ENCODE results near the gene TNS3.

Gene TNS3

DNA sequence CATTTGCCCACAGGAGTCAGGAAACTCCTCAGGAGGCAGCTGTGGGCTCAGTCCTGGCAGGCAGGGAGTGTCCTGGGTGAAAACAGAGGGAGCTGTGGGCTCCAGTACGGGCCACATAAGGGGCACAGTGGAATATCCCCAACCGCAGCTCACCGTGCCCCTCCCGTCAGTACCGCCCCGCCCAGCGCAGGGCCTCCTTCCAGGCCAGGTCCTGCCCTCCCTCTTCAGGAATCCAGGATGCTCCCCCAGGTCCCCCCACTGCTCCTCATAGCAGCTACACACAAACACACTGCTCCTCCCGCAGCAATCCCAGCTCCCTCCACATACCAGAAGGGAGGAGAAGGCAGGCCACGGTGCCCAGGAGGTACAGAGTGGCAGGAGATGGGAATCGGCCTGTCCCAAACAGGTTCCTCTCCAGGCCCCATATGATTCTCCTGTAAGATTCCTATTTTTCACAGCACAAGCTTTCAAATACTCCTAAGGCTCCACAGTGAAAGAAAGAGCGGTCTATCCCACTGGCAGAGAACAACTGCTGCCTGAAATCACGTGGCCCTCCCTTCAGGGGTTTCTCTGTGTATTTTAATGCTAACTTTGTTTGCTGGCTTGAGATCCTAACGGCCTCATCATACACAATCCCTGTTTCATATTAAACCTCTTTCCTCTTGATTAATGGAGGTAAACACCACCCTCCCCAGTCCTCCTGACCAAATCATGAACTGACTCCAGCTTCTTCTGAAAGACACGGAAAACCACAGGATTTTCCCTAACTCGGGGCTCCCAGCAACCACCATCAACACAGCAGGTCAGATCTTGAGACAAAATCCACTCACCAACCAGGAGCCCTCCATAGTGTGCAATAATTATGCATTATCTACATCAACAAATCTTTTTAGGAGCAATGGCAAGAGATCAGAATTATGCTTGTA lies 178.7 kb downstream of the TNS3 start:
- H3K4me1 ChIP-seq (ENCODE audit: control insufficient read depth, insufficient read depth, low read length): peaks cover 72% of the 10 kb centered on the region
- no peaks in the 10 kb centered on the region for H3K9me3 ChIP-seq (ENCODE audit: control insufficient read depth, low read length)
- H3K36me3 ChIP-seq (ENCODE audit: control insufficient read depth, insufficient read depth, low read length): no peaks in the 10 kb centered on the region
- H3K9ac ChIP-seq (ENCODE audit: low read length): no peak overlapping the region
- H3K4me3 ChIP-seq (ENCODE audit: low read length): no peak overlapping the region
- H3K27me3 ChIP-seq (ENCODE audit: control insufficient read depth, insufficient read depth, low read length): no peaks in the 10 kb centered on the region

DNA sequence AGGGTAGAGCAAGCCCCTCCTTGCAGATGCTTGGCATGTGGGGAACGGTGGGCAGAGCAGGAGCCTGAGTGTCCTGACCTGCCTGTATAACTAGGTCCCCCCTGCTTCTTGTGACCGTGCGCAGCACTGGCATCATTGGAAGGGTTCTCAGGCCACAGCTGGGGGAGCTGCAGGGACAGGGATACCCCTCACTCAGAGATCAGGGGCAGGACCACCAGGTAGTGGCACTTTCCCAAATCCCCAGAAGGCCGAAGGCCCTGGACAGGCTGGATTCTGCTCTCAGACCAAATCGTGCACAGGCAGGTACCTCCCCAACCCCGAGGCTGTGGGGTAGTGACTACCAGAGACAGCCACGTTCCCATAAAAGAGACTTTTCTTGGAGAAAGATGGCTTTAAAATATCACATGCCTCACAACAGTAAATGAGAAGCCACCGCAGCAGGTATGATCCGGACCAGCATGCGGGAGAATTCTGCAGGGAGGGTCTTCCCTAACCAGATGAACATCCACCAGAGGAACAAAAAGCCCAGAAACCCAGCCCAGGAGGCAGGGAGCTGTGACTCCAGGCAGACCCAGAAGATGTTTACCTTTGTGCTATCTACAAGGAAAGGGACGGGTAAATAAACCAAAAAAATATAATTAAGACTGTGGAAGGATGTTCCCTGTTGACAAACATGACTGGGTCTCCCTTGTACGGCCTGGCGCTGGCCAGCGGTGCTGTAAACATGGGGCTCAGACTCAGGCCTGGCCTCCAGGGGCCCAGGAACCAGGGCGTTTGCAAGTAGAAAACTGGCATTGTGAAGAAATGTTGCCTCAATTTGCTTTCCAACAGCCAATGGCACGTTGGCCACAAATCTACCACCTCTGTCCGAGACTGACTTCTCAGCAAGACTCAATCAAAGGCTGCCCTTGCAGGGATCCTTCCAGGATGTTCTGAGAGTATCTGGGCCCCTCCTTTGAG lies 180.0 kb downstream of the TNS3 start:
- Histone ChIP-seq H3K36me3 (ENCODE audit: control insufficient read depth, insufficient read depth, low read length) (no peaks in the 10 kb centered on the region), H3K9me3 (ENCODE audit: control insufficient read depth, low read length) (no peaks in the 10 kb centered on the region), H3K27me3 (ENCODE audit: control insufficient read depth, insufficient read depth, low read length) (no peaks in the 10 kb centered on the region), H3K9ac (ENCODE audit: low read length) (no peak overlapping the region), H3K4me1 (ENCODE audit: control insufficient read depth, insufficient read depth, low read length) (peaks cover 59% of the 10 kb centered on the region), H3K4me3 (ENCODE audit: low read length) (no peak overlapping the region)

DNA sequence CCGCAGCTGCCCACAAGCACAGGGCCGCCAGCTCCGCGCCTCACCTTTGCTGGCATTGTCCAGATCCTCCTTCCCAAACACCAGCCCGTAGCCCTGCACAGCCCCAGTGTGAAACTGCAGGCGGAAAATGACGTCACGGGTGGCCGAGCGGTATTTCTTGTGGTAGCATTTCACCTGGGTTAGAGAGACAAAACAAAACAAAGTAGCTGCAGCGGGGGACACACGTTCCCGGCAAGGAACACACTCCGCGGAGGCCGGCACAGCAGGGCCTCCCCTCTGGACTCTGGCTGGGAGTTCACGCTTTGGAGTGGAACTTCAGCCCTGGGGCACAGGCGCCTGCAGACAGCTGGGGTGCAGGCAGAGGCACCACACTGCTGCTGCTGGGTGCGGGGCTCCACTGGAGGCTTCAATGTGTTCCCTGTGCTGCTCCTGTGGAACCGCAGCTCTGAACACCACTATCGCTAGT lies 181.1 kb downstream of the TNS3 start:
- Histone ChIP-seq H3K36me3 (ENCODE audit: control insufficient read depth, insufficient read depth, low read length) (no peaks in the 10 kb centered on the region), H3K9me3 (ENCODE audit: control insufficient read depth, low read length) (no peaks in the 10 kb centered on the region), H3K4me1 (ENCODE audit: control insufficient read depth, insufficient read depth, low read length) (peaks cover 48% of the 10 kb centered on the region), H3K9ac (ENCODE audit: low read length) (no peak overlapping the region), H3K27me3 (ENCODE audit: control insufficient read depth, insufficient read depth, low read length) (no peaks in the 10 kb centered on the region), H3K4me3 (ENCODE audit: low read length) (no peak overlapping the region)

DNA sequence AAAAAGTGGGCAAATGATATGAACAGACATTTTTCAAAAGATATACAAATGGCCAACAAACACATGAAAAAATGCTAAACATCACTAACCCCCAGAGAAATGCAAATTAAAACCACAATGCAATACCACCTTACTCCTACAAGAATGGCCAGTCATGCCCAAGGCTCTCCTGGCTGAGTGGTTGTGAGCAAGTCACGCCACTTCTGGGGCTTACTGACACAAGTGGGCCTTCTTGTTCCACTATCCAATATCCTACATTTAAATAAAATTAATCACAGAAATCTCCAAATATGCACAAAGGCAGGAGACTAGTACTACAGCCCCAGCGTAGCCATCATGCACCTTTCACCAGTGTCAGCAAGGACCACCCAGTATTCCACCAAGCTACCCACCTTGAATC lies 181.9 kb downstream of the TNS3 start:
- Histone ChIP-seq H3K9ac (ENCODE audit: low read length) (no peak overlapping the region), H3K4me3 (ENCODE audit: low read length) (no peak overlapping the region), H3K27me3 (ENCODE audit: control insufficient read depth, insufficient read depth, low read length) (no peaks in the 10 kb centered on the region), H3K9me3 (ENCODE audit: control insufficient read depth, low read length) (no peaks in the 10 kb centered on the region), H3K36me3 (ENCODE audit: control insufficient read depth, insufficient read depth, low read length) (no peaks in the 10 kb centered on the region), H3K4me1 (ENCODE audit: control insufficient read depth, insufficient read depth, low read length) (peaks cover 40% of the 10 kb centered on the region)

DNA sequence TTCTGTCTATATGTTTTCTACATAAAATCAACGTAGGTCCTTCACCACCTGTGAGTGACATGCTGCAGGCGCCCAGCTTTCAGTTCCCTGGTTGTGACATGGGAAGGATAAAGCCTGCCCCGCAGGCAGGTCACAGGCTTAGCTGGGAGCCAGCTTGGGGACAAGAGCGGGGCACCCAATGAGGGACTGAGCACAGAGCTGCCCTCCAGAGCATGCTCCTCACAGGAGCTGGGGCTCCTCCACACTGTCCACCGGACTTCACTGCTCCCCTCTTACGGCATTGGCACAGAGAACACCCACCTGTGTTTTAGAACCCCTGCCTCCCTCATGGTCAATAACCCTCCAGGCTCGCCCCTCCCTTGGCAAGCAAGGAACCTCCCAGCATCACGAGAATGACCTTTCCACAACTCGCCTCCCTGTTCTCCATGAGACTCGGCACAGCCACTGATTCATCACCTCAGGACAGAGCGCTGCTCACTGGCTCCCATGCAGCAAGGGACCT lies 187.1 kb downstream of the TNS3 start:
- Histone ChIP-seq H3K4me3 (ENCODE audit: low read length) (no peak overlapping the region), H3K9ac (ENCODE audit: low read length) (no peak overlapping the region), H3K36me3 (ENCODE audit: control insufficient read depth, insufficient read depth, low read length) (no peaks in the 10 kb centered on the region), H3K27me3 (ENCODE audit: control insufficient read depth, insufficient read depth, low read length) (no peaks in the 10 kb centered on the region), H3K4me1 (ENCODE audit: control insufficient read depth, insufficient read depth, low read length) (peaks cover 28% of the 10 kb centered on the region), H3K9me3 (ENCODE audit: control insufficient read depth, low read length) (no peaks in the 10 kb centered on the region)

DNA sequence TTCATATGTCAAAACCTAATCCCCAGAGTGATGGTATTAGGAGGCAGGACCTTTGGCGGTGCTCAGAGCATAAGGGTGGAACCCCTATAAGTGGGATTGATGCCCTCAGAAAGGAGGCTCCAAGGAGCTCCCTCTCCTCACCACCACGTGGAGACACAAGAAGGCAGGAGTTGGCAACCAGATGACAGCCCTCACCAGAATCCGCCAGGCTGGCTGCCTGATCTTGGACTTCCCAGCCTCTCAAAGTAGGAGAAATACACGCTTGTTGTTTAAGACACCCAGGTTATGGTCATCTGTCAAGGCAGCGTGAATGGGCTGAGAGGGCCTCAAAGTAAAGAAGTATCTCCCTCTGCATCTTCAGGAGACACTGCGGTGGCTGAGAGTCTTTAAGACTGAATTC lies 187.7 kb downstream of the TNS3 start:
- Histone ChIP-seq H3K36me3 (ENCODE audit: control insufficient read depth, insufficient read depth, low read length) (no peaks in the 10 kb centered on the region), H3K9ac (ENCODE audit: low read length) (no peak overlapping the region), H3K27me3 (ENCODE audit: control insufficient read depth, insufficient read depth, low read length) (no peaks in the 10 kb centered on the region), H3K9me3 (ENCODE audit: control insufficient read depth, low read length) (no peaks in the 10 kb centered on the region), H3K4me1 (ENCODE audit: control insufficient read depth, insufficient read depth, low read length) (peaks cover 28% of the 10 kb centered on the region), H3K4me3 (ENCODE audit: low read length) (no peak overlapping the region)

DNA sequence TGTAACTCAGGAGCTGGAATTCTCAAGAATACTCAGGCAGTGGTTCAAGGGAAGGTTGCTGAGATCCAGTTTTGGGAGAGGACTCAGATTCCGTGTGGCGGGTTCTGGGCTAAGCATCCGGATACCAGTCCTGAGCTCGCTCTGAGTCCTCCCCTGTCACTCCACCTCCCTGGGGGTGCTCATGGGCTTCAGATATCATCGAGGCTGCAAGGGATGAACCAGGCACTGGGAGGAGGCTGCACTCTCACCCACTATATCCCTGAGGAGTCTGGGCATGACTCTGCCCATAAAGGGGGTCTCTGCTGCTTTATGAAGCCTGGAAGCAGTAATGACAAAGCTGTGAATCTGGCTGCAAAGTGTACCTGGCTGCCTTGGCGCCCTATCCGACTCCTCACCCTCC lies 188.5 kb downstream of the TNS3 start:
- Histone ChIP-seq H3K4me3 (ENCODE audit: low read length) (no peak overlapping the region), H3K4me1 (ENCODE audit: control insufficient read depth, insufficient read depth, low read length) (peaks cover 28% of the 10 kb centered on the region), H3K36me3 (ENCODE audit: control insufficient read depth, insufficient read depth, low read length) (no peaks in the 10 kb centered on the region), H3K9ac (ENCODE audit: low read length) (no peak overlapping the region), H3K9me3 (ENCODE audit: control insufficient read depth, low read length) (no peaks in the 10 kb centered on the region), H3K27me3 (ENCODE audit: control insufficient read depth, insufficient read depth, low read length) (no peaks in the 10 kb centered on the region)

DNA sequence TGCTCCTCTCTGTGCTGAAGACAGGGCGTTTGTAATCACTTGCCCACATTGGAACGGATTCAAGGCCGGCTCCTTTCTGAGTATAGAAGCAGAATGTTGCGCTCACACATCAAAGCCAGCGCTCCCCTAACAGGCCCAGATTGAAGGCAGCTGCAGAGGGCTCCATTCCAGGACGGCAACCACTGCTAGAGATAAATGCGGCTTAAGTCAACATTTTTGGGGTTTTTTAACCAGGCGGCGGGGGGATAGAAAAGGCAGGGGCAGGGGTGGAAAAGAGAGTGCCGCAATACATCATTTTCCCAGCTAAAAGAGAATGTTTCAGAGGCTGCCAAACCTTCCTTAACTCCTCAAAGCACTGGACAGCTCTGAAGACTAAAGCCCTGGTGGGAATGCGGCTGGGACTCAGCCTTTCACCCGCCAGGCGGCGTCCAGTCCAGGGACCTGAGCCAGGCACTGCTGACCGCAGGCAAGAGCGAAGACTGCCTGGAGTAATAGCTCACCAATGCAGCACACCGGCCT lies 189.6 kb downstream of the TNS3 start:
- Histone ChIP-seq H3K27me3 (ENCODE audit: control insufficient read depth, insufficient read depth, low read length) (no peaks in the 10 kb centered on the region), H3K4me1 (ENCODE audit: control insufficient read depth, insufficient read depth, low read length) (peaks cover 38% of the 10 kb centered on the region), H3K36me3 (ENCODE audit: control insufficient read depth, insufficient read depth, low read length) (no peaks in the 10 kb centered on the region), H3K9ac (ENCODE audit: low read length) (no peak overlapping the region), H3K9me3 (ENCODE audit: control insufficient read depth, low read length) (no peaks in the 10 kb centered on the region), H3K4me3 (ENCODE audit: low read length) (no peak overlapping the region)

DNA sequence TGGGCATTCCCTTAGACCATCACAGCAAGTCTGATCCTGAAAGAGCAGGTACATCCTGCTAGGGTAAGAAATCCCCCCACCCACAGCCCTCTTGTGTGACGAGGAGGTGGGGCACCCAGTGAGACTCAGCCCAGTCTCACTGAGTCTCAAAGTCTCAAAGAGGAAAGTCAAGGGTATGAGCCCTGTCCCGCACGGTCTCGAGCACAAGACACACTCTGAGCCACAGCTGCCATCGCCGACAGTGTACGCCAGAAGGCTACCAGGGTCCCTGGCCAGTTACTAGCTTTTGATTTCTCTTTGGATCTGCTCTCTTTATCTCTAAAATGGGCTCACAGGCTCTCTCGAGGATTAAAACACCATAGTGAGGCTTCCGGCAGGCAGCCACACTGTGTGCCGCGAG lies 190.2 kb downstream of the TNS3 start:
- Histone ChIP-seq H3K27me3 (ENCODE audit: control insufficient read depth, insufficient read depth, low read length) (no peaks in the 10 kb centered on the region), H3K4me1 (ENCODE audit: control insufficient read depth, insufficient read depth, low read length) (peaks cover 43% of the 10 kb centered on the region), H3K9me3 (ENCODE audit: control insufficient read depth, low read length) (no peaks in the 10 kb centered on the region), H3K9ac (ENCODE audit: low read length) (no peak overlapping the region), H3K36me3 (ENCODE audit: control insufficient read depth, insufficient read depth, low read length) (no peaks in the 10 kb centered on the region), H3K4me3 (ENCODE audit: low read length) (no peak overlapping the region)

DNA sequence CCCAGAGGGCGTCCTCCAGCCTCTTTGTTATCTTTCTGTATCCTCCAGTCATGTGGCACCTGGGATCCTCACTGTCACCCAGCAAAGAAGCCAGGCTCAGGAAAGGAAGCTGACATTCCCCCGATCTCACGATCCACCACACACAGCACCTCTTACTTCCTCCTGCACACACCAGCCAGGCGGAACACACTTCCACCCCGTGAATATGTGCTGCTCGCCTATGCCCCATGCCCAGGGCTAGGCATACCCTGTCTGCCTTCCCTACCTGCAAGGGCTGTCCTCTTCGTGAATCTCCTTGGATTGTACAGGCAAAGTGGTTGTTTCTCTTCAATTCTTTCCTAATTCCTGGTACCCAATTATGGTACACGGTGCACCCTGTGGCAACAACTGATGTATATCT lies 191.0 kb downstream of the TNS3 start:
- H3K4me1 ChIP-seq (ENCODE audit: control insufficient read depth, insufficient read depth, low read length): peaks cover 51% of the 10 kb centered on the region
- H3K4me3 ChIP-seq (ENCODE audit: low read length): no peak overlapping the region
- H3K9ac ChIP-seq (ENCODE audit: low read length): no peak overlapping the region
- H3K36me3 ChIP-seq (ENCODE audit: control insufficient read depth, insufficient read depth, low read length): no peaks in the 10 kb centered on the region
- H3K27me3 ChIP-seq (ENCODE audit: control insufficient read depth, insufficient read depth, low read length): no peaks in the 10 kb centered on the region
- no peaks in the 10 kb centered on the region for H3K9me3 ChIP-seq (ENCODE audit: control insufficient read depth, low read length)

DNA sequence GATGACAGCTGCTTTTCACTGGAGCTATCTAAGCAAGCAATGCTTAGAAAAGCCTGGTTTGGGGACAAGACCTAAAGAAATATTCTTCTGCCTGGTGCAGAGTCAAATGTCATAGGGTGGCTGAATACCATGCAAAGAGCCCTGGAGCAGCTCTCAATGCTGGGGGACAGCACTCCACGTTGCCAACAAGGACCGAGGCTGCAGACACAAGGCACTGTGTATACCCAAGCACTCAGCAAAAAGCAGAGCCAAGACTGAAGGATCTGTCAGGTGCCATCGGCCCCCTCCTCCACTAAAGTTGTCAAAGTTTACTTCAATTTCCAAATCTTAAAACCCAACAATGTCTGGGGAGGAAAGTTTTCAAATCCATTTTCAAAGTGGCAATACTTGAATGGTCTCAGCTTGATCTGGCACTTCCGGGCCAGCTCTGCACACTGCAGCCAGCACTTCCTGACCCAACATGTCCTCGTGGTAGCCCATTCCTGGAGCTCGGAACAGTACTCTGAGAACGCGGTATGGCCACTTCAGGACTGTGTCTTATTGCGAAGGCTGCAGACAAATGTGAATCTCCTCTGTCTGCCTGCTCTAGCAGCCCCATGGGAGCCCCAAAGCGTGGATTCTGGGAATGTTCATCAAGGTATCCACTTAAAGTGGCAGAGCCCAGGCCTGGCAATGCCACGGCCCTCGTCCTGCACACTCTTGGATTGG lies 191.8 kb downstream of the TNS3 start:
- no peaks in the 10 kb centered on the region for H3K9me3 ChIP-seq (ENCODE audit: control insufficient read depth, low read length)
- no peaks in the 10 kb centered on the region for H3K27me3 ChIP-seq (ENCODE audit: control insufficient read depth, insufficient read depth, low read length)
- no peak overlapping the region for H3K9ac ChIP-seq (ENCODE audit: low read length)
- H3K4me1 ChIP-seq (ENCODE audit: control insufficient read depth, insufficient read depth, low read length): peaks cover 55% of the 10 kb centered on the region
- H3K4me3 ChIP-seq (ENCODE audit: low read length): no peak overlapping the region
- H3K36me3 ChIP-seq (ENCODE audit: control insufficient read depth, insufficient read depth, low read length): no peaks in the 10 kb centered on the region
